NCI-H187 treated with DMSO at 0.1 percent for 48 hours (cell line): ENCODE measurements around the gene DIPK1B.

Experiments used
- DNase-seq: peaks from one replicate; lab custom pipeline; 2025; lab: John Stamatoyannopoulos, UW

The DIPK1B gene

DNA sequence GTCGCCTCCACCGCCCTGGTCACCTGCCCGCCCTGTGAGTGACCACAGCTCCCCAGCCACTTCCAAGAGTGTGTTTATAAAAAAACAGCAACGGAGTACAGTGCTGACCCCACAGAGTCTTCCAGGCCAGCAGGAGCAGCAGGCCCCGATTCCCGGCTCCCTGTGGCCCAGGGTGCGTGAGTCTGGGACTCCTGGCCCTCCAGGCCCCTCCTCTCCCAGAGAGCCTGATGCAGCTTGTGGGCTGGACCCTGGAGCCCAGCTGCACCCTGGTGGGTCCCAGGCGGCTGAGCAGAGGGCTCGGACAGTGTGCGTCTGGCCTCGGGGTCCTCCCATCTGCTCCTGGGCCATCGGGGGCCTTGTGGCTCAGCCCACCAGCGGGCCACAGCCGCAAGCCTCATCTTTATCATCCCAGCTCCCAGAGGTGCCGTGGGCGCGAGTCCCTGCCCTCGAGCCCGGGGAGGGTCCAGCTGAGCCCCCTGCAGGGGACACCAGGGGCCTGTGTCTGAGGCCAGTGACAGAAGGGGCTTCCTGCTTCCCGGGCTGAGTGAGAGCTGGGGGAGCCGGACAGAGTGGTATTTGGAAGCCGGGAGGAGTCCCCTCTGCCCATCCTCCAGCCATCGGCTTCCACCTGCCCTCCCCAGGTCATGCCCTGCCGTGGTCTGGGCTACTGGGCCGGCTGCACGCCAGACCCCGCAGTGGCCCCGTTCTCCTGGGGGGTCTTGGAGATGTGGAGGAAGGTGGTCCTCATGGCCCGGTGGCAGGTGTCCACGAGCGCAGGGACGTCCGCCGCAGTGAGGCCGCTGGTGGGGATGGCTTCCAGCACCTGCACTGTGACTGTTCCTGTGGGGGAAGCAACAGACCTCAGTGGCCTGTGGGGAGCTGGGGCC is 39.0 kb upstream of the DIPK1B start:
- DNase-seq, result no peak

DNA sequence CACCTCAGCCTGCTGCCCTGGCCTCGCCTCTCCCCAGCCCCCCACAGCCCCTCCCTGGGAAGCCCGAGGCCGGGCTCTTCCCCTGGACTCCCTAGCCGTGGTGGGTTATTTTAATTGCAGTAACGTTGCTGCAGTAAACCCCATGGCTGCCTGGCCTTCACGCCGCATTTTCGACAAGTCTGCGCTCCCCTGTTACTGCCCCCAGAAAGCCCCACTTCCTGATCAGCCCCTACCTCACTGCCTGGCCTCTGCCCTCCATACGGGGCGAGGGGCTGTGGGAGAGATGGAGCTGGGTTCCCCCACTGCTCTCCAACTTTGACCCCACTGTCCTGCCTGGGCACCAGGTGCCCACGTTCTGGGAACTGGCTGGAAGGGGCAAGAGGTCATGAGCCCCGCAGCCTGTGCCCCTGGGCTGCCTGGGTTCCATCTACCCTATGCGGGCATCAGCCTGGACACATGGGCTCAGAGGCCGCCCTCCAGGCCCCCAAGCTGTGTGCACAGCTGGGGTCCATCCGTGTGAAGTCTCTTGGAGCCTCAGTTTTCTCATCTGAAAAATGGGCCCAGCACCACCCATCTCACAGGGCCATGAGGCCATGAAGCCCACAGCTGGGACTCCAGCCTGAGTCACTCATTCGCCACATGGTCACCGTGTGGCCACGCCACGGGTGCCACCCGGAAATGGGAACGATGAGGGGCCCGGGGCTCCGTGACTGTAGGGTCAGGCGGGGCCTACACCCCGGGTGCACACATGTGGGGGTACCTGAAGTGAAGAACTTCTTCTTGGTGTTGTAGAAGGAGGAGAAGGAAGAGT is 38.2 kb upstream of the DIPK1B start:
- no peak for DNase-seq

DNA sequence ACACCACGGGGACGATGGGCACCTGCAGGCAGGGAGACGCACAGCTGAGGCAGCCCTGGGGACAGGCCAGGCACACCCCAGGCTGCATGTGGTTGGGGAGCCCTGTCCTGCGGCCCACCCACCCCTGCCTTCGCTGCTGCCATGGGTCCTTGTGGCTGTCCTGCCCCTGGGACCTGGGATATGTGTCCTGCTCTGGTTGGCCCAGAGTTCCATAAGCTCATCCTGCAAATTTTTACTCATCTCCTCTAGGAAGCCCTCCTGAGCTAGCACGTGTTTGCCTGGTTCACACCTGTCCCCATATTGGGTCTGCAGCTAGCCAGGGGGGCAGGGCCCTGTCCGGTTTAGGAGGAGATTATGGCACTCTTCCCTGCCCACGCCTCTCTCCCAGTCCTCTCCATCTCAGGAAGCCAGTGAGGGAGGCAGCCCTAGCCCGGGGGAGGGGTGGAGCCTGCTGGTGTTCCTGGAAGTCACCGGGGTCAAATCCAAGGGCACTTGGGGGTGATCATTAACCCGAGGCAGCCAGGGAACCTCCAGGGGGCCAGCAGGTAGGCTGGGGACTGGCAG is 37.5 kb upstream of the DIPK1B start:
- DNase-seq, result no peak

DNA sequence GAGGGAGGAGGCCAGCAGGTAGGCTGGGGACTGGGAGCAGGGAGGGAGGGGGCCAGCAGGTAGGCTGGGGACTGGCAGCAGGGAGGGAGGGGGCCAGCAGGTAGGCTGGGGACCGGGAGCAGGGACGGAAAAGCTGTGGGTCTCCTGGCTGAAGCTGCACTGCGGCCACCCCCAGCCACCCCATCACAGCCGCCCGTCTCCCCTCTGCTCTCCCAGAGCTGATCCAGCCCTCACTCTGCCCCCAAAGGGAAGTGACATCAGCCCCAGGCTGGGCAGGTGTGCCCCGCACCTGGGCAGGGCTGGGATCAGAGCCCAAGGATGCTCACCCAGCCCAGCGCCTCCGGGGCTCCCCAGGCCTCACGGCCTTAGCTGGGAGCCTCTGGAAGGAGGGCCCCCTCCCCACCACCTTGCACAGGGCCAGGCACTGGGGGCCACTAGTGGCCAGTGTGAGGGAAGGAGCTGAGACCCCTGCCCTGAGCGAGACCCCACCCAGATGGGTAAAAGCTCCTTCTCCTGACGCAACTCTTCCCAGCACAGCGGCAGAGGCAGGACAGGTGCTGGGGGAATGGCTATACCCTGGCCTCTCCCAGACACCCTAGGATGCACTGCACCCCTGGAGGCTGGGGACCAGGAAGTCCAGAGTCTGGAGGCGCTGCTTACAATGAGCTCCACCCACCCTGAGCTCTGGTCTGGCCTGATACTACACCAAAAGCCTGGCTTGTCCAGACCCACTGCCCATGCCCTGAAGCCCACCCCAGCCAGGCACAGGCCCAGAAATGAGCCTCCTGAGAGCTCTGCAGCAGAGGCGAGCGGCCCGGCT is 36.7 kb upstream of the DIPK1B start:
- no peak for DNase-seq

DNA sequence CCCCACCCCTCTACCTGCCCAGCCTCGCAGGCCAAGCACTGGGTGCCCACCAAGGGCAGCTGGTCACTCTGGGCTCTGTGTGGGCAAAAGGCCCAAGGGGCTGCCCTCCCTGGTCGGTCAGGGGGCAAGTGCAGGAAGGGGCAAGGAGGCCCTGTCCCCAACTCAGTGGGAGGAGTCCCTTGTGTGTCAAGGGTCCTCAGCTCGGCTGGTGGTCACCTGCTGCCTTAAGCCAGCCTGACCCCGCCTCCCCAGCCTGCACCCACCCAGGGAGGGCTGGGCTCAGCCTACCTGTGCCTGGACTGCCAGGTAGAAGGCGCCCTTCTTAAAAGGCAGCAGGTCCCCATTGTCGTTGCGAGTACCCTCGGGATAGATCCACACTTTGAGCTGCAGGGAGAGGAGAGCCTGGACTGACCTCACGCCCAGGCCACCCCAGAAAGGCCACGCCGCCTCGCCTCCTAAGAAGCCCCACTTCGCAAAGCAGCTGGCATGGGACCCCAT is 36.0 kb upstream of the DIPK1B start:
- no peak for DNase-seq

DNA sequence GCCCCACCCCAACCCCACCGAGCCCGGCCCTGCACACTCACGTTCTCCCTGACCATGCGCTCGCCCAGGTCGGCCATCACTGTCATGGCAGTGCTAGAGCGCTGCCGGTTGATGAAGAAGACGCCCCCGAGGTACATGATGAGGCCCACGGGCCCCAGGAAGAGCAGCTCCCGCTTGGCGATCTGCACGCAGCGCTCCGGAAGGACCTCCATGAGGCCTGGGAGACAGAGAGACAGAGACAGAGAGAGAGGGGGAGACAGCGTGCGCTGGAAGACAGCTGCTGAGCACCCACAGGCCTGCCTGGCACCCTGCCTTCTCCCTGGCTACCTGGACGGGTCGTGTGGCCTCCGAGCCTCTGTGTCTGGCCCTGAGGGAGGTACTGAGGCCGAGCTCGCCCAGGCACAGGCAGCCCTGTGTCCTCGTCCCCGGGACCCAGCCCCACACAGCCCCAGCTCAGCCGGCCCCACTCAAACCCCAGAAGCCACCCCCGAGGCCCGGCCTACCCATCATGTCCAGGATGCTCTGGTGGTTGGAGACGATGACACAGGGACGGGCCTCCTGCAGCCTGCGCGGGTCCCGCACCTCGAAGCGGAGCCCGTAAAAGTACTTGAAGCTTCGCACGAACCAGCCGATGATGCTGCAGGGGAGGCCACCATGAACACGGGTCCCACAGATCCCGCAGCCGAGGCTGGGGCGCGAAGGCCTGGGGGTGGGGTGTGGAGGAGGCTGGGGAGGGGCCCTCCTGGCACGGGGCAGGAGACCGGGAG is 35.3 kb upstream of the DIPK1B start:
- no peak for DNase-seq

DNA sequence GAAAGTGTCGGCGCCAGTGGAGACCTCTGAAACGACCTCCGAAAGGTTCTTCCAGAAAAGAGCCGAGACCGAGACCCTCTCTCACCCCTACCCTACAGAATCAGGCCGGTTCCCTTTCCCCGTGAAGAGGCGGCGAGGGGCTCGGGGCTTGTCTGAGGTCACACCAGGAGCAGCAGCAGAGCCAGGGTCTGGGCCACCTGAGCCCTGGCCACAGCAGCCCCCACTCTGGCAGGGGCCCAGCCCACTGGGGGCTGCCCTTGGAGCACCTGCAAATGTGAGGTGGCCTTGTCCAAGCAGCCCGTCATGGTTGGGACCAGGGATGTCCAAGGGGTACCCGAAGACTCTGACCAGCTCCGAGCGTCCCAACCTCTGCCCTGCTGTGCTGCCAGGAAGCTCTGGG is 34.3 kb upstream of the DIPK1B start:
- no peak for DNase-seq

DNA sequence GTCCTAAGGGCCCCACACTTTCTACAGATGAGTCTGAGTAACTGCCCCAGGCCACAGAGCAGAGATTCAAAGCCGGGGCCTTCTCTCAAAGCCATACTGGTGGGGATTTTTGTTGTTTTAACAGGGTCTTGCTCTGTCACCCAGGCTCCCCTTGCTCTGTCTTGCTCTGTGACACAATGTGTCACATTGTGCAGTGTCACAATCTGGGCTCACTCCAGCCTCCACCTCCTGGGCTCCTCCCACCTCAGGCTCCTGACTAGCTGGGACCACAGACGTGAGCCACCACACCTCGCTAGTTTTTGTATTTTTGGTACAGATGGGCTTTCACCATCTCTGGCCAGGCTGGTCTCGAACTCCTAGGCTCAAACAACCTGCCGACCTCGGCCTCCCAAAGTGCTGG is 33.7 kb upstream of the DIPK1B start:
- no peak for DNase-seq

DNA sequence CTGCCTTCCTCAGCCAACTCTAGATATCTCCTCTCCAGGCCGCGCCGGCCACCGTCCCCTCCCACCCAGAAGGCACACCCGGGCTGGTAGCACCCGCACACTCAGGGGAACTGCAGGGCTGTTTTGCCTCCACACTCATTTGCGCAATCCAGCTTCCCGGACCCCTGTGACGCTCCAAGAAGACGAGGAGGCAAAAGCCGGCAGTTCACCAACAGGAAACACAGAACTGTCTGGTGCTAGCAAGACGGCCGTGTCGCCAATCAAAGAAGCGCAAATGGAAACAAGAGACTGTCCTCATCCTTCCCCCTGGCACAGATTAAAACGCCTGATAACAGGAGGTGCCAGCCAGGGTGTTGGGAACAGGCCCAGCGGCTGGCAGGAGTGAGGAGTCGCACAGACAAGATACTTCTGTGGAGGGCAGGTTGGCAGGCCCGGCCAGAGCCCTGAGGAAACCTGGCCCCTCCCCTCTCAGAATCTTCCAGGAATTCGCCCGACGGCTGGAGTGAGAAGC is 32.9 kb upstream of the DIPK1B start:
- no peak for DNase-seq

DNA sequence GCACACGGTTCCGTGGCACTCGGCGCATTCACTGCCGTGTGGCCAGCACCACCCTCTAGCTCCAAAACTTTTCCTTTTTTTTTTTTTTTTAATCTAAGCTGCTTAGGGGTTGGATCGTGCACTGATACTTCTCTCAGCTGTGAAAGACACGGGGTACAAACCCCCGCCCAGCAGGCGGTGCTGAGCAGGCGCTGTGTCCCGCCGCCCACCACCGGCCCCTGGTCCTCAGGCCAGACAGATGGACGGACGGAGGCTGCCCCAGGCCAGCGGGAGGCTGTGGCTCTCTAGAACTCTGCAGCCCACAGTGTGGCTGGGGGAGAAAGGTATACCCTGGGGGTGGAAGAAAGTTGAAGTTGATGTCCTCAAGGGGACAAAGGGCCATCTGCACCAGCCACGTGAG is 31.3 kb upstream of the DIPK1B start:
- DNase-seq, result no peak

DNA sequence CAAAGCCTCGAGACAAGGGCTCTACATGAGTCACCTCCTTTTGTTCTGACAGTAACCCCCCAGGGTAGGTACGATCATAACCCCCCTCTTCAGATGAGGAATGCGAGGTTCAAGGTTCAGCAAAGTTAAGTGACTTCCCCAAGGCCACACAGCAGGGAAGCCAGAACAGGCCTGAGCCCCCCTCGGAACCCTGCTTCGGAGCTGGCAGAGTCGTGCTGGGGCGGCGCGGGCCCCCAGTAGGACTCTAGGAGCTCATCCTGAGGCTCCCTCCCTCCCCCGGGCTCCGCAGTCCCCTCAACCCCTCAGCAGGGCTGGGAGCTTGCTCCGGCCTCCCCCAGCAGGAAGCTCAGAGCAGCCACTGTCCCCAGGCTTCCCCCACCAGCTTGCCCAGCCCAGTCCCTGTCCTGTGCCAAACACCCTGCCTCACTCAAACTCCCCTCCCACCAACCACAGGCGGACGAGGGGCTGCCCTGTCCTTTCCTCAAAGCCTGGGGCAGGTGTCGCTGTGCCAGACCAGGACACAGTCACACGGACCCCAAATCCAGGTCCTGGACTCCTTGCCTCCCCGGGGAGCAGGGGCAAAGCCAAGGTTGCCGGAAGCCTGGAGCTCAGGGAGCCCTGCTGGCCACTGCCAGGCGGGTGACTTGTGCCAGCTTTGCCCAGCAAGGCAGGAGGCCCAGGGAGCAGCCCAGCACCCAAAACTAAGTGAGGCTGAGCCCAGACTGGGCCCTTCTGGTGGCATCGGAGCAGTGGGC is 30.2 kb upstream of the DIPK1B start:
- no peak for DNase-seq

DNA sequence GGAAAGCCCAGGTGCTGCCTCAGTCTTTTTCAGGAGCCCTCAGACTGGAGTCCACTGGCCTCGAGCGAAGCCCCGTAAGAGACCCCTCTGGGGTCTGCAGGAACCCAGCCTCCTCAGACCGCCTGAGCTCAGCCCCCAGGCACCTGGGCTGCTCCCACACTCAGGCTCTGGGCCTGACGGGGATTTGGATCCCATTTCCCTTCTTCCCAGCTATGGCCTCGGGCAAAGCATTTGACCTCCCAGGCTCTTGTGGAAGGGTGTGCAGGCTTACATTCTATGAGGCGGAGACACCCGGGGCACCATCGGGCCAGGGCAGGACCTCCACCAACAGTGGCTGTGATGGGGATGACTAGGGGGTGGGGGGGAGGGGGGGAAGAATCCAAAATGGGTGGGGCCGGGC is 29.7 kb upstream of the DIPK1B start:
- DNase-seq, result no peak

DNA sequence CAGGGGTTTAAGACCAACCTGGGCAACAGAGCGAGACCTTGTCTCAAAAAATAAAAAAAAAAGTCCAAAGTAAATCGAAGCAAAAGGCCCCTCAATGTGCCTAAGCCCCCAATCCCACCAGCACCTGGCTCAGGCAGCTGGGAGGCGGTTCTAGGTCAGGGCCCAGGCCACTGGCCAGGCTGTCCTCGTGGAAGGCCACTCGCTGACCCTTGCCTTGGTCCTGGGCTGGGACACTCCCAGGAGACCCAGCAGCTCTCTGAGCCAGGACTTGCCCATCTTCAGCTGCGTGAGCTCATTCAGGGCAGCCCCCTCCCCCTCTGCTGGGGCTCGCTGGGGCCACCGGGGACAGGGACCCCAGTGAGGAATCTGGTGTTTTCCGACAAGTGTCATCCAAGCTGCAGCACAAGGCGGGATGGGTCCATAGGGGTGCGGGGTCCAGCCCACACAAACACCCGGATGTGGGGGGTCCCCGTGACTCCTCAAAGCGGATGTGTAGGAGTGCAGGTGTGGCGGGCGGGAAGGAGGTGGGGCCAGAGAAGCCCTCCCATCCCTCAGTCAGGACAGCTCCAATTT is 29.1 kb upstream of the DIPK1B start:
- DNase-seq, result no peak

DNA sequence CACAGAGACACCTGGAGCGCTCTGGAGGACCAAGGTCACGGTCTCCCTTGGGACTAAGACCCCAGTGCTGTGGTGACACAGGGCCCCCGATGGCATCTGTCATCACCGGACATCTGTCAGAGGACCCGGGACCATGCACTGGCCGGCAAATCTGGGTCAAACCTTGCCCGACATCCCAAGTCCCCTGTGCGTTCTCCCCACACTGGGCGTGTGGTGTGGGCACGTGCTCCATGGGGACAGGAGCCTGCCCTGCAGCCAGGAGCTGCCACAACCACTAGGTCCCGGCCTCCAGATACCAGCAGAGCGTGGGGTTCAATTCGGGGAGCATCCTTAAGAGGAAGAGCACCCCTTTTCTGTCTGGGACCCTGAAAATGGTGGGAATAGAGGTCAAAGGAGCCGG is 28.6 kb upstream of the DIPK1B start:
- no peak for DNase-seq

DNA sequence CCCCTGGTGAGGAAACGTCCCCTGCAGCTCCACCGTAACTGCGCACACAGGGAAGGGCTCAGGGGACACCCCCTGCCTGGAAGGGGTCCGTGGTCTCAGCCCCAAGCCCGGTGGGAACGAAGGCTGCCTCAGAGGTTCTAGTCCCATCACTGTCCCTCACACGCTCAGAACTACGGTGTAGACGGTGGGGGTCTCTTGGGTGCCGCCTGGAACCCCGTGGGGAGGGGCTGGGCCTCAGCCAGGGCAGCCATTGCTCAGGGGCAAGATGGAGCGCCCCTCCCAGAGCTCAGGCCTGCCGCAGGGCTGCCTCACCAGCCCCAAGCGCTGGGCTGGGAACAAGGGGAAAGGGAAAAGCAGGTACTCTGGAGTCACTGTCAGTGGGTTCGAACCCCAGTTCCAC is 28.0 kb upstream of the DIPK1B start:
- DNase-seq, result no peak

DNA sequence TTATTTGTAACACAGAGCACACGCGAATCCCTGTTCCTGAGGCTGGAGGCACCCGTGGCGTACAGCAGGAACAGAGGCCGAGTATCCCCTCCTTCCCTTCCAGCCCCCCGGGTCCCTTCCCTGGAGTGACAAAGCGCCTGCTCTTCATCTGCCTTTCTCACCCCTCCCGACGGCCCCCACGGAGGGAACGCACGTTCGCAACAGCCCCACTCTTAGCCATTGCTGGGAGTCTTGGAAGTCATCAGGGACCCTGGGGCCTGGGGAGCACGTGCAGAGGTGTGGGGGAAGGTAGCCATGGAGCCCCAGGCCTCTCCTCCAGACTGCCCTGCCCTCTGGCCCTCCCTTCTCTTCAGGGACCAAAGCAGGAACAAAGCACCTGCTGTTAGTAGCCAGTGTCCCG is 27.6 kb upstream of the DIPK1B start:
- DNase-seq, result no peak

DNA sequence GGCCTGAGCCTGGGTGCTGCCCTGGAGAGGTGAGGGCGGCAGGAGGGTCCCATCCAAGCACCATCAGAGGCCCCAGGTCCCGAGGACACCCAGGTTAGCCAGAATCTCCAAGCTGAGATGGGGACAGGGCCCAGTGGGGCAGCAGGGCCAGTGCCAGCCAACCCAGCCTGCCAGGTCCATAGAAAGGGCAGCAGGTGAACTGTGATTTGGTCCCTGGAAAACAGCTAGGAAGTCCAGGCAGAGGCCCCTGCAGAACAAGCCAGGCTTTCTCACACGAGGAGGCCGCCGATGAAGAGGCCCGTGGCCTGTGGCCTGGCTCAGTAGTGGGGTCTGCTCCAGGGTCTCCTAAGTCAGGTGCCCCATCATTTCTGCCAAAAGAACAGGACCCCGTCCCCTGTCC is 27.2 kb upstream of the DIPK1B start:
- DNase-seq, result no peak

DNA sequence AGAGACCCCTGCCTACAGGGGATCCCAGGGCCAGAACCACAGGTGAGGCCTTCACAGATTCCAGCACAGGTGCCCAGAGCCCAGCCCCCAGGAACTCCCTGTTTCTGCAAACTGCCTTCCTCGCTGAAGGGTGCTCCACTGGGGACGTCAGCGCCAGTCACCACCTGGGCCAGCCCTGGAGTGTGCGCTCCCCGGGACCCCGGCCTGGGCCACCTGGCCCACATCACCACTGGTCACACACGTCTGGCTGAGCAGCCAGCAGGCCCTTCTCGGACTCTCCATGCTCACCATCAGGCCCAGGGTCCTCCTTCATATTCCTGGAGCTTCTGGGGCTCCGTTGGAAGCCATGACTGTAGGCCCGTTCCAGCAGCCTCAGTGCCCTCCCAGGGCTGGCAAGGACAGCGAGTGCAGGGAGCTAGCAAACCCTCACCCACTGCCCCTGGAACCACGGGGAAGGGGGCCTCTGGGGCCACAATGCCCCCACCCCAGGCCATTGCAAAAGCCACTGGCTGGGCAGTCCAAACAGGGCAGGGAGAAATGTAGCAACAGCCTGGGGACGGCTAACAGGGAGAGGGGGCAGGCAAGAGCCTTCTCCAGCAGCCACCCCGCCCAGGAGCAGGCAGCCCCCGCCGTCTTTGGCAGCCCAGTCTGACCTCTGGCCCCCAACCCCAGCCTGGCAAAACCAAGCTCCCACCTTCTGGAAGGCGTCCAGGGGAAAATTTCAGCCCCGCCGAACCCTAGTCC is 26.4 kb upstream of the DIPK1B start:
- DNase-seq, result no peak

DNA sequence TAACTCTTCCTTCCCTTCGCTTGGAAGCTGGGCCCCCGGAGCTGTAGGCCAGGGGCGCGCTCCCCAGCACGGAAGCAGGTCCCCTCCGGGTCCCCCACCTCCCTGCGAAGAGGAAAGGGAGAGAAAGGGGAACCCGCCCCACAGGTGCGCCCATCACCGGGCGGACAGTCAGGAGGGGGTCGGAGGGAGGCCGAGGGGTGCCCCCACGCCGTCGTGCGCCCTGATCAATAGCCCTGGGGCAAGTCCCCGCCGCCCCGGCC is 25.9 kb upstream of the DIPK1B start:
- no peak for DNase-seq
